Measurements from ENCODE around the gene PLA2G2A. TPM values are rescaled to one million over a fixed set of nuclear protein-coding genes. Genes with fewer than 3 reads are reported as not detected.
"Not testable (repeated sequence)": the region's sequence is repeated elsewhere in the genome, so short reads cannot be mapped to it uniquely, and the experiment has no call there.

PLA2G2A gene
- total RNA-seq, 1 donor from 2014 or later: not detected

GRCh38 chr1:19973616-19974015 is 5.8 kb downstream of the PLA2G2A start:
- no peak for DNase-seq

GRCh38 chr1:19971664-19972063 is 7.8 kb downstream of the PLA2G2A start:
- DNase-seq: no peak

- no peak for DNase-seq
These were observed 9.3 kb downstream of the PLA2G2A start for GRCh38 chr1:19969898-19970660.

- no peak for DNase-seq
These were observed 11.6 kb downstream of the PLA2G2A start for GRCh38 chr1:19967808-19968207.

GRCh38 chr1:19964542-19964941 is 14.9 kb downstream of the PLA2G2A start:
- no peak for DNase-seq

GRCh38 chr1:19963636-19964035 is 15.8 kb downstream of the PLA2G2A start:
- no peak for DNase-seq

GRCh38 chr1:19960591-19960990 is 18.8 kb downstream of the PLA2G2A start:
- DNase-seq: no peak

- no peak for DNase-seq
These were observed 21.6 kb downstream of the PLA2G2A start for GRCh38 chr1:19957779-19958178.

- no peak for DNase-seq
These were observed 23.8 kb downstream of the PLA2G2A start for GRCh38 chr1:19955534-19956170.

- no peak for DNase-seq
These were observed 25.4 kb downstream of the PLA2G2A start for GRCh38 chr1:19954059-19954458.

GRCh38 chr1:19949016-19949415 is 30.4 kb downstream of the PLA2G2A start:
- no peak for DNase-seq

- DNase-seq: no peak
These were observed 32.4 kb downstream of the PLA2G2A start for GRCh38 chr1:19946971-19947370.

- no peak for DNase-seq
These were observed 33.1 kb downstream of the PLA2G2A start for GRCh38 chr1:19946331-19946751.

GRCh38 chr1:19945914-19946313 is 33.5 kb downstream of the PLA2G2A start:
- DNase-seq: no peak

- no peak for DNase-seq
These were observed 36.8 kb downstream of the PLA2G2A start for GRCh38 chr1:19942657-19943056.

- DNase-seq: no peak
These were observed 37.3 kb downstream of the PLA2G2A start for GRCh38 chr1:19942088-19942487.

- DNase-seq: no peak
These were observed 38.2 kb downstream of the PLA2G2A start for GRCh38 chr1:19941206-19941568.

- no peak for DNase-seq
These were observed 38.8 kb downstream of the PLA2G2A start for GRCh38 chr1:19940486-19941205.

- no peak for DNase-seq
These were observed 40.9 kb downstream of the PLA2G2A start for GRCh38 chr1:19938472-19938871.

GRCh38 chr1:19936061-19936750 is 43.2 kb downstream of the PLA2G2A start:
- DNase-seq: no peak

GRCh38 chr1:19934336-19934735 is 45.1 kb downstream of the PLA2G2A start:
- DNase-seq: no peak

GRCh38 chr1:19932866-19933265 is 46.6 kb downstream of the PLA2G2A start:
- no peak for DNase-seq

- not testable (repeated sequence) for DNase-seq
These were observed 52.3 kb downstream of the PLA2G2A start for GRCh38 chr1:19927130-19927421.

Measured in occipital lobe (tissue), 2 donors.